Measurements from ENCODE around the gene HCAR1. TPM values are rescaled to one million over a fixed set of nuclear protein-coding genes. Genes with fewer than 3 reads are reported as not detected.
"Not testable (repeated sequence)": the region's sequence is repeated elsewhere in the genome, so short reads cannot be mapped to it uniquely, and the experiment has no call there.

The HCAR1 gene
- 0.22 and 0.62 TPM in 2 replicates for total RNA-seq
- long read RNA-seq, result 0 reads

- H3K4me3 Mint-ChIP-seq (ENCODE audit: low read depth), result no peak within 1 kb of the TSS
- H3K9me3 Mint-ChIP-seq (ENCODE audit: low read depth), result no peaks in the 10 kb centered on the region
- no peak within 1 kb of the TSS for H3K27ac Mint-ChIP-seq
- H3K4me1 Mint-ChIP-seq (ENCODE audit: low read depth), result peaks cover 30% of the 10 kb centered on the region
- H3K36me3 Mint-ChIP-seq (ENCODE audit: insufficient read depth), result no peaks in the 10 kb centered on the region
- TF ChIP-seq CTCF (IDR thresholded peaks at IDR 0.05; ENCODE audit: unreplicated experiment), result no peak
- no peaks in the 10 kb centered on the region for H3K27me3 Mint-ChIP-seq
- no peak for DNase-seq (ENCODE audit: low spot score, unreplicated experiment)
These were observed at the start of gene HCAR1 for GRCh38 chr12:122730215-122731014. Gene HCAR1 (minus strand): TSS chr12:122730844. CDS start chr12:122730339, 505 bp downstream.

- Mint-ChIP-seq H3K4me3 (ENCODE audit: low read depth) (no peak overlapping the region), H3K9me3 (ENCODE audit: low read depth) (no peaks in the 10 kb centered on the region), H3K36me3 (ENCODE audit: insufficient read depth) (peaks cover 29% of the 10 kb centered on the region), H3K27me3 (no peaks in the 10 kb centered on the region), H3K27ac (peak overlapping the region; percentile 25), H3K4me1 (ENCODE audit: low read depth) (peaks cover 11% of the 10 kb centered on the region)
- DNase-seq (ENCODE audit: low spot score, unreplicated experiment), result no peak
- TF ChIP-seq CTCF (IDR thresholded peaks at IDR 0.05; ENCODE audit: unreplicated experiment), result no peak
These were observed 26.9 kb upstream of the HCAR1 start for GRCh38 chr12:122757568-122757967.

- H3K4me1 Mint-ChIP-seq (ENCODE audit: low read depth), result peaks cover 28% of the 10 kb centered on the region
- no peak overlapping the region for H3K4me3 Mint-ChIP-seq (ENCODE audit: low read depth)
- TF ChIP-seq CTCF (IDR thresholded peaks at IDR 0.05; ENCODE audit: unreplicated experiment), result no peak
- H3K9me3 Mint-ChIP-seq (ENCODE audit: low read depth), result no peaks in the 10 kb centered on the region
- H3K27ac Mint-ChIP-seq, result peak overlapping the region; percentile 27
- peaks cover 28% of the 10 kb centered on the region for H3K36me3 Mint-ChIP-seq (ENCODE audit: insufficient read depth)
- no peak for DNase-seq (ENCODE audit: low spot score, unreplicated experiment)
- no peaks in the 10 kb centered on the region for H3K27me3 Mint-ChIP-seq
These were observed 24.1 kb upstream of the HCAR1 start for GRCh38 chr12:122754790-122755189.

- Mint-ChIP-seq H3K27ac (peak overlapping the region; percentile 96), H3K4me3 (ENCODE audit: low read depth) (peak overlapping the region; percentile 90), H3K9me3 (ENCODE audit: low read depth) (no peaks in the 10 kb centered on the region), H3K4me1 (ENCODE audit: low read depth) (peaks cover 28% of the 10 kb centered on the region), H3K36me3 (ENCODE audit: insufficient read depth) (peaks cover 27% of the 10 kb centered on the region), H3K27me3 (no peaks in the 10 kb centered on the region)
- no peak for TF ChIP-seq CTCF (IDR thresholded peaks at IDR 0.05; ENCODE audit: unreplicated experiment)
- DNase-seq (ENCODE audit: low spot score, unreplicated experiment), result no peak
These were observed 22.6 kb upstream of the HCAR1 start for GRCh38 chr12:122753319-122753650.

GRCh38 chr12:122752464-122753318, 22.0 kb upstream of the HCAR1 start, which contains the start of gene DENR:
Gene DENR (plus strand): TSS chr12:122752824. CDS start chr12:122753702, 878 bp downstream.
- Mint-ChIP-seq H3K27me3 (no peaks in the 10 kb centered on the region), H3K4me3 (ENCODE audit: low read depth) (peak within 1 kb of the TSS; percentile 90), H3K9me3 (ENCODE audit: low read depth) (no peaks in the 10 kb centered on the region), H3K36me3 (ENCODE audit: insufficient read depth) (peaks cover 25% of the 10 kb centered on the region), H3K27ac (peak within 1 kb of the TSS; percentile 96), H3K4me1 (ENCODE audit: low read depth) (peaks cover 28% of the 10 kb centered on the region)
- TF ChIP-seq CTCF (IDR thresholded peaks at IDR 0.05; ENCODE audit: unreplicated experiment), result peak; percentile 68
- peak; percentile 99 for DNase-seq (ENCODE audit: low spot score, unreplicated experiment)

- Mint-ChIP-seq H3K4me3 (ENCODE audit: low read depth) (peak overlapping the region; percentile 90), H3K4me1 (ENCODE audit: low read depth) (peaks cover 28% of the 10 kb centered on the region), H3K36me3 (ENCODE audit: insufficient read depth) (peaks cover 12% of the 10 kb centered on the region), H3K27ac (peak overlapping the region; percentile 96)
- not testable (repeated sequence) for H3K9me3 Mint-ChIP-seq (ENCODE audit: low read depth); H3K27me3 Mint-ChIP-seq; DNase-seq (ENCODE audit: low spot score, unreplicated experiment)
These were observed 20.3 kb upstream of the HCAR1 start for GRCh38 chr12:122750781-122751515.

Measured in progenitor cell of endocrine pancreas (in vitro differentiated cells).